Activated T-cell treated with anti-CD3 and anti-CD28 coated beads, Interleukin-2, amount 50 U/mL, for 1 hour (primary cell): ENCODE data around the gene SLF1.

Experiments used
- DNase-seq: peaks from one replicate; pipeline ENCODE4 v3.0.0-alpha.2; 2020

Gene SLF1

GRCh38 chr5:94667937-94668336, 49.5 kb downstream of the SLF1 start:
- no peak for DNase-seq

- no peak for DNase-seq
Observed at GRCh38 chr5:94670726-94671125, 52.3 kb downstream of the SLF1 start.

- no peak for DNase-seq
Observed at GRCh38 chr5:94672746-94673145, 54.3 kb downstream of the SLF1 start.

GRCh38 chr5:94674490-94675382, 56.3 kb downstream of the SLF1 start:
- no peak for DNase-seq

GRCh38 chr5:94675965-94676618, 57.6 kb downstream of the SLF1 start:
- no peak for DNase-seq

- DNase-seq: no peak
Observed at GRCh38 chr5:94682814-94683520, 64.5 kb downstream of the SLF1 start.

GRCh38 chr5:94689908-94690307, 71.4 kb downstream of the SLF1 start:
- no peak for DNase-seq

- DNase-seq: no peak
Observed at GRCh38 chr5:94690778-94691177, 72.3 kb downstream of the SLF1 start.

- DNase-seq: no peak
Observed at GRCh38 chr5:94691291-94691690, 72.8 kb downstream of the SLF1 start.

GRCh38 chr5:94691949-94692348, 73.5 kb downstream of the SLF1 start:
- no peak for DNase-seq

- no peak for DNase-seq
Observed at GRCh38 chr5:94692581-94692980, 74.1 kb downstream of the SLF1 start.

GRCh38 chr5:94693043-94693822, 74.8 kb downstream of the SLF1 start:
- no peak for DNase-seq

- DNase-seq: no peak
Observed at GRCh38 chr5:94693845-94694370, 75.4 kb downstream of the SLF1 start.

GRCh38 chr5:94694671-94695070, 76.2 kb downstream of the SLF1 start:
- no peak for DNase-seq

- no peak for DNase-seq
Observed at GRCh38 chr5:94698197-94698596, 79.7 kb downstream of the SLF1 start.

- DNase-seq: no peak
Observed at GRCh38 chr5:94699562-94699961, 81.1 kb downstream of the SLF1 start.

- no peak for DNase-seq
Observed at GRCh38 chr5:94700592-94700991, 82.1 kb downstream of the SLF1 start.

GRCh38 chr5:94702729-94703128, 84.3 kb downstream of the SLF1 start:
- DNase-seq: no peak

GRCh38 chr5:94705427-94705826, 87.0 kb downstream of the SLF1 start:
- DNase-seq: no peak

- DNase-seq: no peak
Observed at GRCh38 chr5:94707359-94707758, 88.9 kb downstream of the SLF1 start.

GRCh38 chr5:94709277-94709676, 90.8 kb downstream of the SLF1 start:
- no peak for DNase-seq

- no peak for DNase-seq
Observed at GRCh38 chr5:94711785-94712184, 93.3 kb downstream of the SLF1 start.

GRCh38 chr5:94715768-94716167, 97.3 kb downstream of the SLF1 start:
- DNase-seq: no peak
